Measurements from ENCODE around the gene CYP2B6.
"Not testable (repeated sequence)": the region's sequence is repeated elsewhere in the genome, so short reads cannot be mapped to it uniquely, and the experiment has no call there.

Gene CYP2B6

DNA sequence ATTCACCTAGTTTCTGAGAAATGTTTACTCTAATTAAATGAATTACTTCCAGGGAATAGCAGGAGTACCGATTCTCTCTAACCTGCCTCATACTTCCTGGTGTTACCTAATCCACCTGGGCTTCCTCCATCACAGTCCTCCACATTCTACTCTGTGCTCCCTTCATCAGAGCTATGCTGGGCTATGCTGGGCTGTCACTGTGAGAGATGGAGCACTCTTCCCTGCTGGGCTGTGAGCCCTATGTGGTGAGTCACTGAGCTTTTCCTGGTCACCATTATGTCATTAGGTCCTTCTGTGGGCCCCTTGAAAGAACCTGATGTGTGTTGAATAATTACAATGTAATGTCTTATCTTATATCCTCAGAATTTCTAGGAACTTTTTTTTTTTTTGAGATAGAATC is 54.0 kb downstream of the CYP2B6 start:
- DNase-seq = not testable (repeated sequence)

DNA sequence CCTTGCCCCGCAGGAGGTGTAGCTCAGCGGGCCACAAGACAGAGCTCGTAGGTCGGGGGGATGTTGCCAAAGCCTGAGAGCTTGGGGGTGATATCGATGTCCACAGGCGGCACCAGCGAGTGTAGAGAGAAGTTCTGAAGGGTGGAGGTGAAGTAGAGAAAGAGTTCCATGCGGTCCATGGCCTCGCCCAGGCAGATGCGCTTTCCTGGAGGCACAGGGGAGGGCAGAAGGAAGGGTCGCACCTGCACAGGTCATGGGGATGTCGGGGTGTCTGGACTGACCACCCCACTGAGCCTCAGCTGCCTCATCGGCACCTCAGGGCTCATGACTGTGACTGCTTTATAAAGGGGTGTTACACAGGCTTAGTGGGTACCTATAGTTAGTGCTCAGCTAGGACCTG is 59.3 kb downstream of the CYP2B6 start:
- DNase-seq = no peak

DNA sequence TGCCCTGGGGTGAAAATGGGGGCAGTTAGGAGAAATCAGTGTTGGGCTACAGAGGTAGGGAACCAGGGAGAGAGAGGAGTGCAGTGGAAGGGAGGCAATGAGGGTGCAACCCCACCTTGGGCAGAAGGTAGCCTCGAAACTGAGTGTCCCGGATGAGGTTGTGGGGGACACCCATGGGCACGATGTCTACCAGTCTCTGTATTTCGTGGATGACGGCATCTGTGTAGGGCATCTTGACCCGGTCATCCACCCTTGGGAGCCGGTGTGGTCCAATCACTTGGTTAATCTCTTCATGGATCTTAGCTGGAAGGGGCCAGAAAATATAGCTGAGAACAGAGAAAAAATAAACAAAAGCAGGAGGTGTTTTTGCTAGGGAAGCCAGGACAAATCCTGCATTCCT is 61.1 kb downstream of the CYP2B6 start:
- DNase-seq = not testable (repeated sequence)

DNA sequence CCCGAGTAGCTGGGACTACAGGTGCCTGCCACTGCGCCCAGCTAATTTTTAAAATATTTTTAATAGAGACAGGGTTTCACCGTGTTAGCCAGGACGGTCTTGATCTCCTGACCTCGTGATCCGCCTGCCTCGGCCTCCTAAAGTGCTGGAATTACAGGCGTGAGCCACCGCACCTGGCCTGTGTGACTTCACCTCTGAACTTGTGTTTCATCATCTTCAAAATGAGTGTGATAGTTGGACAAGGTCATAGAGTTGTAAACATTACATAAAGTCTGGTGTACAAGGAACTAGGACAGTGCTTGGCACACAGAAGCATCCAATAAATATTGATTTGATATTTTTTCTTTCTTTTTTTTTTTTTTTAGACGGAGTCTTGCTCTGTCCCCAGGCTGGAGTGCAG is 62.2 kb downstream of the CYP2B6 start:
- DNase-seq = not testable (repeated sequence)

DNA sequence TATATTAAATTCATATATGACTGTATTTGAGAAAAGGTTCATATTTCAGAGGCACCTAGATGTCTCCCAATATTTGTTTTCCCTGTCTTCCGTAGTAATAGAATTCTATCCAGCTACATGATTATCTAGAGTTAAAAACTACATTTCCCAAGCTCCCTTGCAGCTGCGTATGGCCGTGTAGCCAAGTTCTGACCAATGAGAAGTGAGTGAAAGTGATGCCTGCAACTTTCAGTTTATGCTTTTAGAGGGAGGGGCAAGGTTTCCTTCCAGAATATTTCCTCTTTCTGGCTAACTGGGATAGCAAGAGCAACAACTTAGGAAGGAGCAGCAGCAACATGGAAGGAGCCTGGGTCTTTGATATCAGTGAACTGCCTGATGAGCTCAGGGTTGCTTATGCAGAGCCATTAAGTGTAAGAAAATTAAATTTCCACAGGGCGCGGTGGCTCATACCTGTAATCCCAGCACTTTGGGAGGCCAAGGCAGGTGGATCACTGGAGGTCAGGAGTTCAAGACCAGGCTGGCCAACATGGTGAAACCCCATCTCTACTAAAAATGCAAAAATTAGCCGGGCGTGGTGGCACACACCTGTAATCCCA is 74.0 kb downstream of the CYP2B6 start:
- peak; percentile 5 for DNase-seq

All from RPMI8226 (cell line).